ENCODE measurements around the gene SH2D6. TPM values are rescaled to one million over a fixed set of nuclear protein-coding genes. Genes with fewer than 3 reads are reported as not detected.

SH2D6 gene
- total and polyA plus RNA-seq, 5 experiments from 2014 or later, result 1.3 to 2.2 TPM; not detected in 3

GRCh38 chr2:85447222-85447585 lies 28.7 kb downstream of the SH2D6 start:
- POLR2A ChIA-PET, result interaction anchor here (0.7 kb wide), 1 partner anchor 16 kb away, joined by 5 read pairs; no protein-coding TSS in a partner anchor
- Mint-ChIP-seq H3K36me3 (no peaks in the 10 kb centered on the region), H3K4me1 (no peaks in the 10 kb centered on the region), H3K27me3 (no peaks in the 10 kb centered on the region), H3K4me3 (no peak overlapping the region), H3K27ac (no peak overlapping the region), H3K9me3 (no peaks in the 10 kb centered on the region)
- no peak for DNase-seq
- no peak for ATAC-seq

GRCh38 chr2:85448461-85449213 lies 30.1 kb downstream of the SH2D6 start:
- H3K27me3 Mint-ChIP-seq, result no peaks in the 10 kb centered on the region
- ATAC-seq (no peak), DNase-seq (no peak)
- no peak overlapping the region for H3K4me3 Mint-ChIP-seq
- no peaks in the 10 kb centered on the region for H3K36me3 Mint-ChIP-seq
- no peaks in the 10 kb centered on the region for H3K9me3 Mint-ChIP-seq
- peak overlapping the region in 2 of 10 donors; percentile 47 to 63 for H3K27ac Mint-ChIP-seq
- POLR2A ChIA-PET, result interaction anchor here (0.7 to 1.7 kb wide), 3 partner anchors 20 to 90 kb away, joined by 3 to 4 read pairs (median 3); partner anchors contain the start of gene MAT2A
- no peaks in the 10 kb centered on the region for H3K4me1 Mint-ChIP-seq

- DNase-seq, result no peak
- POLR2A ChIA-PET, result interaction anchor here (1.3 to 1.7 kb wide), 2 partner anchors 20 to 89 kb away, joined by 3 to 4 read pairs; partner anchors contain the start of gene MAT2A
- no peaks in the 10 kb centered on the region for H3K4me1 Mint-ChIP-seq
- ATAC-seq, result no peak
- H3K9me3 Mint-ChIP-seq, result no peaks in the 10 kb centered on the region
- H3K27me3 Mint-ChIP-seq, result no peaks in the 10 kb centered on the region
- H3K27ac Mint-ChIP-seq, result no peak overlapping the region
- no peaks in the 10 kb centered on the region for H3K36me3 Mint-ChIP-seq
- no peak overlapping the region for H3K4me3 Mint-ChIP-seq
Observed at GRCh38 chr2:85449214-85449588, 30.7 kb downstream of the SH2D6 start.

- H3K27me3 Mint-ChIP-seq, result peaks cover 0 to 1% (median 0%) of the 10 kb centered on the region in 5 donors
- ATAC-seq (no peak), DNase-seq (no peak)
- H3K9me3 Mint-ChIP-seq, result no peaks in the 10 kb centered on the region
- peak overlapping the region in 1 of 10 donors; percentile 34 for H3K27ac Mint-ChIP-seq
- H3K36me3 Mint-ChIP-seq, result no peaks in the 10 kb centered on the region
- no peak overlapping the region for H3K4me3 Mint-ChIP-seq
- POLR2A ChIA-PET, result no interaction called here
- H3K4me1 Mint-ChIP-seq, result peaks cover 0 to 5% (median 0%) of the 10 kb centered on the region in 4 donors
Observed at GRCh38 chr2:85452237-85452636, 33.7 kb downstream of the SH2D6 start.

GRCh38 chr2:85453571-85453970 lies 35.1 kb downstream of the SH2D6 start:
- Mint-ChIP-seq H3K27me3 (peaks cover 0 to 1% (median 0%) of the 10 kb centered on the region in 5 donors), H3K27ac (peak overlapping the region in 2 of 10 donors; percentile 9 to 46), H3K36me3 (no peaks in the 10 kb centered on the region), H3K4me3 (no peak overlapping the region), H3K9me3 (no peaks in the 10 kb centered on the region), H3K4me1 (peaks cover 0 to 5% (median 0%) of the 10 kb centered on the region in 4 donors)
- no peak for ATAC-seq
- POLR2A ChIA-PET, result no interaction called here
- DNase-seq, result no peak

- ATAC-seq (no peak), DNase-seq (no peak)
- Mint-ChIP-seq H3K27ac (peak overlapping the region in 3 of 10 donors; percentile 28 to 46 (median 30)), H3K27me3 (peaks cover 0 to 1% (median 0%) of the 10 kb centered on the region in 5 donors), H3K36me3 (no peaks in the 10 kb centered on the region), H3K4me3 (no peak overlapping the region), H3K4me1 (peaks cover 0 to 5% (median 0%) of the 10 kb centered on the region in 4 donors), H3K9me3 (no peaks in the 10 kb centered on the region)
- POLR2A ChIA-PET, result interaction anchor here (1.1 kb wide), 1 partner anchor 18 kb away, joined by 5 read pairs; no protein-coding TSS in a partner anchor
Observed at GRCh38 chr2:85455552-85456090, 37.1 kb downstream of the SH2D6 start.

GRCh38 chr2:85457043-85457442 lies 38.5 kb downstream of the SH2D6 start:
- DNase-seq, result no peak
- H3K4me3 Mint-ChIP-seq, result no peak overlapping the region
- no peak for ATAC-seq
- no peak overlapping the region for H3K27ac Mint-ChIP-seq
- POLR2A ChIA-PET, result no interaction called here
- peaks cover 0 to 1% (median 0%) of the 10 kb centered on the region in 5 donors for H3K27me3 Mint-ChIP-seq
- no peaks in the 10 kb centered on the region for H3K36me3 Mint-ChIP-seq
- peaks cover 0 to 5% (median 0%) of the 10 kb centered on the region in 4 donors for H3K4me1 Mint-ChIP-seq
- no peaks in the 10 kb centered on the region for H3K9me3 Mint-ChIP-seq

GRCh38 chr2:85457877-85458316 lies 39.4 kb downstream of the SH2D6 start:
- POLR2A ChIA-PET, result no interaction called here
- Mint-ChIP-seq H3K27ac (no peak overlapping the region), H3K27me3 (peaks cover 0 to 1% (median 0%) of the 10 kb centered on the region in 5 donors), H3K9me3 (no peaks in the 10 kb centered on the region), H3K36me3 (no peaks in the 10 kb centered on the region), H3K4me1 (peaks cover 0 to 5% (median 0%) of the 10 kb centered on the region in 4 donors), H3K4me3 (no peak overlapping the region)
- no peak for DNase-seq
- ATAC-seq, result no peak

- peaks cover 0 to 5% (median 0%) of the 10 kb centered on the region in 4 donors for H3K4me1 Mint-ChIP-seq
- H3K4me3 Mint-ChIP-seq, result no peak overlapping the region
- H3K36me3 Mint-ChIP-seq, result no peaks in the 10 kb centered on the region
- H3K9me3 Mint-ChIP-seq, result no peaks in the 10 kb centered on the region
- peak overlapping the region in 1 of 10 donors; percentile 79 for H3K27ac Mint-ChIP-seq
- DNase-seq (no peak), ATAC-seq (no peak)
- POLR2A ChIA-PET, result no interaction called here
- peaks cover 0 to 1% (median 0%) of the 10 kb centered on the region in 5 donors for H3K27me3 Mint-ChIP-seq
Observed at GRCh38 chr2:85458601-85459563, 40.4 kb downstream of the SH2D6 start.

- no peaks in the 10 kb centered on the region for H3K36me3 Mint-ChIP-seq
- peaks cover 0 to 1% (median 0%) of the 10 kb centered on the region in 5 donors for H3K27me3 Mint-ChIP-seq
- H3K27ac Mint-ChIP-seq, result no peak overlapping the region
- POLR2A ChIA-PET, result no interaction called here
- H3K4me3 Mint-ChIP-seq, result no peak overlapping the region
- ATAC-seq (no peak), DNase-seq (no peak)
- peaks cover 0 to 5% (median 0%) of the 10 kb centered on the region in 4 donors for H3K4me1 Mint-ChIP-seq
- no peaks in the 10 kb centered on the region for H3K9me3 Mint-ChIP-seq
Observed at GRCh38 chr2:85459771-85460170, 41.3 kb downstream of the SH2D6 start.

- H3K36me3 Mint-ChIP-seq, result no peaks in the 10 kb centered on the region
- no peak for DNase-seq
- POLR2A ChIA-PET, result no interaction called here
- no peak overlapping the region for H3K4me3 Mint-ChIP-seq
- no peaks in the 10 kb centered on the region for H3K4me1 Mint-ChIP-seq
- no peaks in the 10 kb centered on the region for H3K27me3 Mint-ChIP-seq
- no peak overlapping the region for H3K27ac Mint-ChIP-seq
- H3K9me3 Mint-ChIP-seq, result no peaks in the 10 kb centered on the region
- no peak for ATAC-seq
Observed at GRCh38 chr2:85462322-85462721, 43.8 kb downstream of the SH2D6 start.

GRCh38 chr2:85468096-85468703 lies 49.7 kb downstream of the SH2D6 start:
- H3K27ac Mint-ChIP-seq, result no peak overlapping the region
- POLR2A ChIA-PET, result interaction anchor here (0.5 kb wide), 1 partner anchor 24 kb away, joined by 5 read pairs; no protein-coding TSS in a partner anchor
- ATAC-seq (no peak), DNase-seq (no peak)
- H3K27me3 Mint-ChIP-seq, result peaks cover 0 to 1% (median 0%) of the 10 kb centered on the region in 5 donors
- H3K36me3 Mint-ChIP-seq, result no peaks in the 10 kb centered on the region
- H3K4me1 Mint-ChIP-seq, result peaks cover 0 to 8% (median 6%) of the 10 kb centered on the region in 4 donors
- no peak overlapping the region for H3K4me3 Mint-ChIP-seq
- H3K9me3 Mint-ChIP-seq, result no peaks in the 10 kb centered on the region

All from naive thymus-derived CD8-positive, alpha-beta T cell (primary cell).